Esophagus muscularis mucosa (tissue), 4 donors: ENCODE measurements around the gene FAM193A.

Experiments
- CTCF ChIP-seq, 3 experiments: fragments of 200-600 bp in 2 of 3; fragments of 450-650 bp in 1 of 3; sonication (generic) in 2 of 3; IDR thresholded peaks; one replicate each; pipeline ENCODE4 v1.5.1; 2017 to 2019; ENCODE audit warnings: antibody characterized with exemption in 3 of 3, mild to moderate bottlenecking in 2 of 3, moderate library complexity in 1 of 3
- EP300 ChIP-seq: sonication (generic); formaldehyde crosslinking; IDR thresholded peaks from one replicate; pipeline ENCODE4 v1.6.1; 2017; ENCODE audit warnings: antibody characterized with exemption
- POLR2A ChIP-seq: fragments of 450-650 bp; IDR thresholded peaks from one replicate; pipeline ENCODE4 v1.6.1; 2017; ENCODE audit warnings: antibody characterized with exemption, moderate library complexity, mild to moderate bottlenecking, low read depth
- POLR2AphosphoS5 ChIP-seq, 2 donors: sonication (generic); formaldehyde crosslinking; IDR thresholded peaks; one replicate each; pipeline ENCODE4 v1.6.1; 2017; ENCODE audit warnings: antibody characterized with exemption in 2 of 2

GRCh38 chr4:2742823-2743517, 206.5 kb downstream of the FAM193A start:
- TF ChIP-seq CTCF (IDR thresholded peaks at IDR 0.05) (no peak), POLR2A (no peak), EP300 (no peak), POLR2AphosphoS5 (IDR thresholded peaks at IDR 0.05) (no peak)
